ENCODE results near the gene ARSG. TPM values are rescaled to one million over a fixed set of nuclear protein-coding genes. Genes with fewer than 3 reads are reported as not detected.

ARSG gene
- total RNA-seq, 2 experiments from 2014 or later: 9.8 to 10.8 TPM

DNA sequence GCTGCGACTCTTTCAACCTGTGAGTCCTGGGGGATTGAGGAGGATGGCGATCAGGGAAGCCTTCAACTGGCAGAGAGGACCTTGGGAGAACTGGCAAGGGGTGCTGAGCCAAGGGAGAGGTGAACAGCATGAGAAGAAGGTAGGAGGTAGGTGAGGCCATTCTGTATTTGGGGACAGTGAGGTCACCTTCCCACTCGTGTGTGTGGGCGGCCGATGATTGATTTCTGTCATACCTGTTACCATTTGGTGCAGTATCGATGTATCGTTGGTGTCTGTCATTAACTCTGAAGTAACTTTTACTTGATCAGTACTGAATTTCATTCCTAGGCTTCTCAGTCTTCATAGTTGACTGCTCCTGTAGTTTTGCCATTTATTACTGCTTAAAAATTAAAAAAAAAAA, 3.8 kb downstream of the ARSG start:
- no peak overlapping the region for H3K4me3 Mint-ChIP-seq
- no peaks in the 10 kb centered on the region for H3K27me3 Mint-ChIP-seq
- no peaks in the 10 kb centered on the region for H3K36me3 Mint-ChIP-seq
- peak; percentile 78 for DNase-seq
- ChIA-PET CTCF (no interaction called here), POLR2A (no interaction called here)
- H3K27ac Mint-ChIP-seq: peak overlapping the region; percentile 2
- intact Hi-C loops (cut with micrococcal nuclease): no loop called here
- H3K4me1 Mint-ChIP-seq (ENCODE audit: low read depth): peaks cover 52% of the 10 kb centered on the region
- no peaks in the 10 kb centered on the region for H3K9me3 Mint-ChIP-seq

DNA sequence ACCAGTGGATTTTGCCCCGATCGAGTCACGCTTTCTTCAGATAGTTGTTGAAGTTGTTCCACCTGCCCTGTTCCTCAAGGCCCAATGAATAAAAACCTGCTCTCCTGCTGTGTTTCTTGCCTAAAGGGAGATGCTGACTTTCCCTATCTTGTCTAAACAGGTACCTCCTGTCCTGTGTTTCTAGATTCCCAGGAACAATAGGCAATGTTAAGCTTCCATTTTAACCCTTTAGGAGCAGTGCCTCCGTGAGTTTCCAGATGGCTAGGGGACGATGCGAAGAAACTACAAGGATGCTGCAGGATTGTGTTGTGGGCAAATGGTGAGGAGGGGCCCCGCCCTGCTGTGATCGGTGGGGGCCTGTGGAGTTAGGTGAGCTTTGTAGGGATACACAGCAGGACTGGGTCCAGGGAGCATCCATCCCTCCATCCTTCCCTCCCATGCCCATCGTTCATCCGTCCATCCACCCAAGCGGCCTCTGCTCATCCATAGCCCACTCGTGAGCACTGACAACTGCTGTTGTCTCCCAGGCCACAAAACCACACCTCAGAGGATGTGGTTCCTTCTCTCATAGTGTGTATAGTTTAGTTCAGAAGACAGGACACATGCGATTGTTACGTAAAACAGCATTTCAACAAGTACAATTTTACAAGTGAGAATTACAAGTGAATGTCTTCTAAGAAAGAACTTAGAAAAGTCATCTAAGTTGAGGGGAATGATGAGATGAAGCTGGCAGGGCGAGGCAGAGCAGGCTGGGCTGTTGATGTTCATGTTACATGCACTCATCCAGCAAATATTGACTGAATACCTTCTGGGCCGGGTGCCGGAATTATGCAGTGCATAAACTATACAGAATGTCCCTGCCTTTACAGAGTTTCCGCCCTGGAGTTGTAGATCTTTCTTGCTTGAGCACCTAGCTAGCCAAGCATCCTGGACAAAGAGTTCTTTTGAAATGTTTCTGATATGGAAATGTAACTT, 5.2 kb downstream of the ARSG start:
- Mint-ChIP-seq H3K9me3 (no peaks in the 10 kb centered on the region), H3K4me1 (ENCODE audit: low read depth) (peaks cover 50% of the 10 kb centered on the region), H3K27ac (peak overlapping the region; percentile 72), H3K4me3 (peak overlapping the region; percentile 54), H3K27me3 (no peaks in the 10 kb centered on the region), H3K36me3 (no peaks in the 10 kb centered on the region)
- ChIA-PET CTCF (interaction anchor here (0.6 to 1.2 kb wide), 6 partner anchors 8 to 142 kb away, joined by 3 to 5 read pairs (median 3); no protein-coding TSS in a partner anchor), POLR2A (no interaction called here)
- peak; percentile 80 for DNase-seq
- intact Hi-C loops (cut with micrococcal nuclease): no loop called here

GRCh38 chr17:68297195-68297594, 5.9 kb downstream of the ARSG start:
- Mint-ChIP-seq H3K4me3 (peak overlapping the region; percentile 54), H3K4me1 (ENCODE audit: low read depth) (peaks cover 49% of the 10 kb centered on the region), H3K27ac (peak overlapping the region; percentile 72), H3K36me3 (no peaks in the 10 kb centered on the region), H3K9me3 (no peaks in the 10 kb centered on the region), H3K27me3 (no peaks in the 10 kb centered on the region)
- ChIA-PET CTCF (interaction anchor here (0.7 to 1.2 kb wide), 3 partner anchors 9 to 141 kb away, joined by 3 read pairs; no protein-coding TSS in a partner anchor), POLR2A (no interaction called here)
- intact Hi-C loops (cut with micrococcal nuclease): no loop called here
- DNase-seq: no peak

GRCh38 chr17:68298601-68299000, 7.3 kb downstream of the ARSG start:
- intact Hi-C loops (cut with micrococcal nuclease): no loop called here
- Mint-ChIP-seq H3K27me3 (no peaks in the 10 kb centered on the region), H3K27ac (no peak overlapping the region), H3K4me1 (ENCODE audit: low read depth) (peaks cover 39% of the 10 kb centered on the region), H3K9me3 (no peaks in the 10 kb centered on the region), H3K4me3 (no peak overlapping the region), H3K36me3 (no peaks in the 10 kb centered on the region)
- ChIA-PET CTCF (no interaction called here), POLR2A (no interaction called here)
- DNase-seq: no peak

DNA sequence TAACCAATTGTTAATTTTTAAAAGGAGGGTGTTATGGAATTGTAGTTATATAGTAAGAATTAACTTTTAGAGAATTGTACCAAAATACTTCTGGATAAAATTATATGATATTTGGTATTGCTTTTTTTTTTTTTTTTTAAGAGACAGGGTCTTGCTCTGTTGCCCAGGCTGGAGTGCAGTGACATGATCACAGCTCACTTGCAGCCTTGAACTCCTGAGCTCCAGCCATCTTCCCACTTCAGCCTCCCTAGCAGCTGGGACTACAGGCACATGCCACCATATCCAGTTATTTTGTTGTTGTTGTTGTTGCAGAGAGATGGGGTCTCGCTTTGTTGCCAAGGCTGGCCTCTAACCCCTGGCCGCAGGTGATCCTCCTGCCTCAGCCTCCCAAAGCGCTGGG, 8.5 kb downstream of the ARSG start:
- no peak overlapping the region for H3K4me3 Mint-ChIP-seq
- no peak overlapping the region for H3K27ac Mint-ChIP-seq
- ChIA-PET POLR2A (interaction anchor here (0.6 kb wide), 1 partner anchor 330 kb away, joined by 6 read pairs; no protein-coding TSS in a partner anchor), CTCF (interaction anchor here (0.6 kb wide), 1 partner anchor 417 kb away, joined by 3 read pairs; no protein-coding TSS in a partner anchor)
- no peak for DNase-seq
- no peaks in the 10 kb centered on the region for H3K36me3 Mint-ChIP-seq
- peaks cover 31% of the 10 kb centered on the region for H3K4me1 Mint-ChIP-seq (ENCODE audit: low read depth)
- H3K9me3 Mint-ChIP-seq: no peaks in the 10 kb centered on the region
- intact Hi-C loops (cut with micrococcal nuclease): no loop called here
- H3K27me3 Mint-ChIP-seq: no peaks in the 10 kb centered on the region

DNA sequence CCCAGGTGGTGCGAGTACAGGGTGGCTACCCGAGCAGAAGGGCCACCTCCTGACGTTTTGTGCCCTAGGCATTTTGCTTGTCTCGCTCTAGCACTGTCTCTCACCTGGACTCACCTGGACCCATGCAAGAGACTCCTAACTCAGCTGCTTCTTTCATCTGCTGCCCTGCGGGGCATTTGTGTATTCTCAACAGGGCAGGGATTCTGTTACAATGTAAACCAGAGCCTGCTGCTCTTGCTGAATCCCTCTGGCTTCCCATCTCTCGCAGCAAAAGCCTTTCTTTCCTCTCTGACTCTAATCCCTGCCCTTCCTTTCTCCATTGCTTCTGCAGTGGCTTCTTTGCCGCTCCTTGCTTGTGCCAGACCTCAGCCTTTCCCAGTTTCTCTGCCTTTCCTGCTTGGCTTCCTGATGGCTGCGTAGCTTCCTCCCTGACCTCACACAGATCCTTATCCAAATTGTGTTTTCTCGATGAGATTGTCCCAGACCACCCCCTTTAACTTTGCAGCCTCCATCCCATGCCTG, 10.2 kb downstream of the ARSG start:
- H3K4me1 Mint-ChIP-seq (ENCODE audit: low read depth): peaks cover 23% of the 10 kb centered on the region
- CTCF ChIA-PET: no interaction called here
- H3K9me3 Mint-ChIP-seq: no peaks in the 10 kb centered on the region
- H3K27me3 Mint-ChIP-seq: no peaks in the 10 kb centered on the region
- no peak overlapping the region for H3K4me3 Mint-ChIP-seq
- POLR2A ChIA-PET: interaction anchor here (0.6 to 1.3 kb wide), 3 partner anchors 11 to 194 kb away, joined by 3 to 4 read pairs (median 3); no protein-coding TSS in a partner anchor
- no peaks in the 10 kb centered on the region for H3K36me3 Mint-ChIP-seq
- no peak overlapping the region for H3K27ac Mint-ChIP-seq
- intact Hi-C loops (cut with micrococcal nuclease): no loop called here
- no peak for DNase-seq

GRCh38 chr17:68302066-68302564, 10.8 kb downstream of the ARSG start:
- H3K4me1 Mint-ChIP-seq (ENCODE audit: low read depth): peaks cover 17% of the 10 kb centered on the region
- H3K9me3 Mint-ChIP-seq: no peaks in the 10 kb centered on the region
- POLR2A ChIA-PET: interaction anchor here (1.3 kb wide), 1 partner anchor 10 kb away, joined by 3 read pairs; no protein-coding TSS in a partner anchor
- intact Hi-C loops (cut with micrococcal nuclease): no loop called here
- no peaks in the 10 kb centered on the region for H3K27me3 Mint-ChIP-seq
- no peak overlapping the region for H3K4me3 Mint-ChIP-seq
- no peak overlapping the region for H3K27ac Mint-ChIP-seq
- H3K36me3 Mint-ChIP-seq: peaks cover 3% of the 10 kb centered on the region
- no peak for DNase-seq
- CTCF ChIA-PET: no interaction called here

- Mint-ChIP-seq H3K9me3 (no peaks in the 10 kb centered on the region), H3K27ac (no peak overlapping the region), H3K27me3 (no peaks in the 10 kb centered on the region), H3K4me3 (no peak overlapping the region), H3K36me3 (peaks cover 3% of the 10 kb centered on the region), H3K4me1 (ENCODE audit: low read depth) (peaks cover 13% of the 10 kb centered on the region)
- DNase-seq: no peak
- intact Hi-C loops (cut with micrococcal nuclease): no loop called here
- ChIA-PET CTCF (no interaction called here), POLR2A (interaction anchor here (1.3 kb wide), 1 partner anchor 10 kb away, joined by 3 read pairs; no protein-coding TSS in a partner anchor)
These were observed 11.4 kb downstream of the ARSG start for GRCh38 chr17:68302666-68303065.

- Mint-ChIP-seq H3K9me3 (no peaks in the 10 kb centered on the region), H3K36me3 (peaks cover 6% of the 10 kb centered on the region), H3K4me3 (no peak overlapping the region), H3K4me1 (ENCODE audit: low read depth) (peaks cover 6% of the 10 kb centered on the region), H3K27ac (no peak overlapping the region), H3K27me3 (no peaks in the 10 kb centered on the region)
- intact Hi-C loops (cut with micrococcal nuclease): no loop called here
- DNase-seq: no peak
- CTCF ChIA-PET: no interaction called here
- POLR2A ChIA-PET: no interaction called here
These were observed 13.4 kb downstream of the ARSG start for GRCh38 chr17:68304706-68305105.

DNA sequence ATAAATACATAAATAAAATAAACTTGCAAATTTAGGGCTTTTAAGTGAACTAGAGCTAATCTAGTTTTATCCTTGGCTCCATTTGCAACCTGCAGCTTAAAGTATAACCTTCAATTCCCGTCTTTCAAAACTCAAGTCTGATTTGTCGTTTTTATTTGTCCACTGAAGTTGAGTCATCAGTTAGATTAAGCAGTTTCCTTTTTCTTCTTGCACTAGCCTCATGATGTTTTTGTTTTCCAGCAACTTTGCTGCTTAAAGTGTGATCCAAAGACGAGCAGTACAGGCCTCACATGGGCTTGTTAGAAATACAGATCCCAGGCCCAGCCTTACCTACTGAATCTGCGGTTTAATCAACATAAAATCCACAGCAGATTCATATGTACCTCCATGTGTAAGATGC, 13.8 kb downstream of the ARSG start:
- Mint-ChIP-seq H3K36me3 (peaks cover 6% of the 10 kb centered on the region), H3K4me1 (ENCODE audit: low read depth) (peaks cover 10% of the 10 kb centered on the region), H3K27me3 (no peaks in the 10 kb centered on the region), H3K4me3 (no peak overlapping the region), H3K9me3 (no peaks in the 10 kb centered on the region), H3K27ac (no peak overlapping the region)
- ChIA-PET CTCF (interaction anchor here (0.7 kb wide), 1 partner anchor 30 kb away, joined by 3 read pairs; no protein-coding TSS in a partner anchor), POLR2A (no interaction called here)
- DNase-seq: no peak
- intact Hi-C loops (cut with micrococcal nuclease): no loop called here

DNA sequence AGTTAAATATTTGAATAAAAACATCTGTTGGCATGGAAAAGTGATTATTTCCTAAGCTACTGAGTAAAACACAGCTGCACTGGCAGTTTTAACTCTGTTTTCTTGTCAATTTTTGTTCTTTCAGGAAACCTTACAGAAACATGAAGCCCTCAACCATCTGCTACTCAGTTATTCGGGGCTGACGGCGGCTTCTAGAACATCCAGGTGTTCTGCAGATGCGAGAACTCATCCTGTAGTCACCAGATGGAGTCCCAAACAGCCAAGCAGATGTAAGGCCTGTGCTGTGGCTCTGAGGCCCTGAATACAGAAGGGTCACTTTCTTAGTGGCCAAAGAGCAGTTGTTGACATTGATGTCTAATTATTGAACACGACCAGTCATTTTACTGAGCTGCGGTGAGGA, 15.5 kb downstream of the ARSG start:
- H3K4me3 Mint-ChIP-seq: no peak overlapping the region
- CTCF ChIA-PET: no interaction called here

GRCh38 chr17:68307443-68307842, 16.1 kb downstream of the ARSG start:
- ChIA-PET POLR2A (no interaction called here), CTCF (no interaction called here)
- Mint-ChIP-seq H3K4me1 (ENCODE audit: low read depth) (peaks cover 31% of the 10 kb centered on the region), H3K36me3 (peaks cover 6% of the 10 kb centered on the region), H3K27me3 (no peaks in the 10 kb centered on the region), H3K4me3 (no peak overlapping the region), H3K9me3 (no peaks in the 10 kb centered on the region), H3K27ac (no peak overlapping the region)
- intact Hi-C loops (cut with micrococcal nuclease): no loop called here
- no peak for DNase-seq

More for the DNA sequence above, 15.5 kb downstream of the ARSG start:
- DNase-seq: no peak
- H3K27ac Mint-ChIP-seq: no peak overlapping the region
- H3K4me1 Mint-ChIP-seq (ENCODE audit: low read depth): peaks cover 25% of the 10 kb centered on the region
- no peaks in the 10 kb centered on the region for H3K9me3 Mint-ChIP-seq
- no peaks in the 10 kb centered on the region for H3K27me3 Mint-ChIP-seq
- peaks cover 6% of the 10 kb centered on the region for H3K36me3 Mint-ChIP-seq
- intact Hi-C loops (cut with micrococcal nuclease): no loop called here
- POLR2A ChIA-PET: no interaction called here

All from activated CD4-positive, alpha-beta memory T cell treated with anti-CD3 and anti-CD28 coated beads for 36 hours (primary cell).